H1 (cell line): ENCODE measurements around the gene CEMIP2. TPM values are rescaled to one million over a fixed set of nuclear protein-coding genes. Genes with fewer than 3 reads are reported as not detected.

ENCODE experiments used
- CTCF ChIA-PET: fragments of 300-600 bp; sonication (Branson Sonifier 250); formaldehyde crosslinking; loops from one replicate; lab custom pipeline; 2021; ENCODE audit not compliant: partially characterized antibody; lab: Charles Lee
- POLR2A ChIA-PET: fragments of 300-600 bp; sonication (Branson Sonifier 250); formaldehyde crosslinking; loops from one replicate; lab custom pipeline; 2021; ENCODE audit warnings: inconsistent platforms; ENCODE audit not compliant: partially characterized antibody; lab: Charles Lee
- DNase-seq, 2 experiments: peaks; one replicate each; pipeline versions ENCODE4 v3.0.0 to v3.0.0-alpha.2; 2010 to 2022; ENCODE audit warnings: low spot score in 2 of 2, low read depth in 1 of 2, mixed read lengths in 1 of 2
- FAIRE-seq: peaks from 2 replicates; lab custom pipeline; 2011; peaks lifted over from hg19 to GRCh38; lab: Jason Lieb, UNC
- H2AFZ ChIP-seq: 2 replicates; pipeline ENCODE4 v1.8.1; 2012; ENCODE audit warnings: low read length, inconsistent platforms
- H2AK5ac ChIP-seq: 2 replicates; pipeline ENCODE4 v1.6.1; 2013; ENCODE audit warnings: low read depth, low read length
- H2BK120ac ChIP-seq: replicated peaks from 2 replicates; pipeline ENCODE3; 2013; ENCODE audit warnings: low read depth, low read length, inconsistent platforms
- H2BK12ac ChIP-seq: 2 replicates; pipeline ENCODE4 v1.6.1; 2013; ENCODE audit warnings: low read depth, low read length
- H2BK15ac ChIP-seq: 2 replicates; pipeline ENCODE4 v1.6.1; 2013; ENCODE audit warnings: low read length
- H2BK20ac ChIP-seq: 2 replicates; pipeline ENCODE4 v1.6.1; 2013; ENCODE audit warnings: low read length
- H2BK5ac ChIP-seq: 2 replicates; pipeline ENCODE4 v1.6.1; 2013; ENCODE audit warnings: low read depth, low read length
- H3K14ac ChIP-seq: 2 replicates; pipeline ENCODE4 v1.6.1; 2013; ENCODE audit warnings: inconsistent platforms; ENCODE audit not compliant: insufficient read length
- H3K18ac ChIP-seq: 2 replicates; pipeline ENCODE4 v1.6.1; 2013; ENCODE audit warnings: low read length; ENCODE audit errors: extremely low read depth
- H3K23ac ChIP-seq: 2 replicates; pipeline ENCODE4 v1.6.1; 2013; ENCODE audit warnings: inconsistent platforms; ENCODE audit not compliant: insufficient read length
- H3K23me2 ChIP-seq: 2 replicates; pipeline ENCODE4 v1.6.1; 2013; ENCODE audit warnings: low read depth, low read length
- H3K27ac ChIP-seq: 2 replicates; pipeline ENCODE4 v1.6.1; 2011; ENCODE audit warnings: low read depth, low read length, inconsistent platforms
- H3K27me3 ChIP-seq, 4 experiments: replicated peaks in 1 of 4; 1 replicate in 1 of 4; 2 replicates in 3 of 4; pipeline versions ENCODE4 v1.6.1 to v1.8.1; 2011 to 2013; ENCODE audit warnings: low read length in 3 of 4, mild to moderate bottlenecking in 3 of 4, inconsistent platforms in 2 of 4, mixed read lengths in 2 of 4, moderate library complexity in 1 of 4; ENCODE audit not compliant: control insufficient read depth in 3 of 4, insufficient read depth in 3 of 4; ENCODE audit errors: extremely low read depth in 1 of 4
- H3K36me3 ChIP-seq, 4 experiments: 2 replicates each; pipeline versions ENCODE4 v1.6.1 to v1.8.1; 2011 to 2013; ENCODE audit warnings: mild to moderate bottlenecking in 4 of 4, low read length in 3 of 4, moderate library complexity in 2 of 4, control low read depth in 1 of 4, inconsistent platforms in 1 of 4; ENCODE audit not compliant: insufficient read depth in 4 of 4, control insufficient read depth in 2 of 4
- H3K4ac ChIP-seq: replicated peaks from 2 replicates; pipeline ENCODE3; 2013; ENCODE audit warnings: low read length, low read depth, mixed read lengths, inconsistent platforms; ENCODE audit not compliant: insufficient read length
- H3K4me1 ChIP-seq, 4 experiments: replicated peaks in 1 of 4; 1 replicate in 1 of 4; 2 replicates in 3 of 4; pipeline versions ENCODE4 v1.6.1 to v1.8.1; 2011 to 2013; ENCODE audit warnings: low read length in 3 of 4, inconsistent platforms in 2 of 4, mixed read lengths in 1 of 4; ENCODE audit not compliant: insufficient read depth in 4 of 4, control insufficient read depth in 3 of 4
- H3K4me2 ChIP-seq, 2 experiments: 2 replicates each; pipeline versions ENCODE4 v1.6.1 to v1.8.1; 2011 to 2013; ENCODE audit warnings: low read depth in 2 of 2, low read length in 2 of 2, control low read depth in 1 of 2, inconsistent platforms in 1 of 2, mild to moderate bottlenecking in 1 of 2; ENCODE audit not compliant: insufficient read depth in 1 of 2
- H3K4me3 ChIP-seq, 4 experiments: fragments of 200-600, 300-600 bp in 1 of 4; sonication (generic), shearing (Covaris generic), sonication (Bioruptor Twin) in 1 of 4; 2 replicates each; pipeline versions ENCODE4 v1.5.1 to v1.8.1; 2011 to 2016; ENCODE audit warnings: low read length in 4 of 4, low read depth in 3 of 4, control low read depth in 2 of 4, inconsistent platforms in 2 of 4, mild to moderate bottlenecking in 2 of 4, mixed read lengths in 1 of 4, moderate library complexity in 1 of 4; ENCODE audit not compliant: insufficient read depth in 2 of 4; ENCODE audit errors: extremely low read depth in 1 of 4
- H3K56ac ChIP-seq: replicated peaks from 2 replicates; pipeline ENCODE3; 2013; ENCODE audit warnings: low read depth, mild to moderate bottlenecking, mixed read lengths, low read length, inconsistent platforms; ENCODE audit not compliant: insufficient read length
- H3K79me1 ChIP-seq: 2 replicates; pipeline ENCODE4 v1.6.1; 2013; ENCODE audit warnings: low read depth, low read length, control low read depth
- H3K79me2 ChIP-seq, 2 experiments: 2 replicates each; pipeline versions ENCODE4 v1.6.1 to v1.8.1; 2012 to 2013; ENCODE audit warnings: low read length in 2 of 2, mild to moderate bottlenecking in 2 of 2, inconsistent platforms in 1 of 2; ENCODE audit not compliant: insufficient read depth in 2 of 2, control insufficient read depth in 1 of 2
- H3K9ac ChIP-seq, 4 experiments: replicated peaks in 1 of 4; 1 replicate in 1 of 4; 2 replicates in 3 of 4; pipeline versions ENCODE4 v1.6.1 to v1.8.1; 2011 to 2013; ENCODE audit warnings: low read depth in 3 of 4, low read length in 3 of 4, control low read depth in 2 of 4, mild to moderate bottlenecking in 2 of 4, moderate library complexity in 2 of 4, inconsistent platforms in 1 of 4; ENCODE audit errors: extremely low read depth in 1 of 4
- H3K9me3 ChIP-seq, 2 experiments: 2 replicates each; pipeline versions ENCODE4 v1.6.1 to v1.8.1; 2012 to 2013; ENCODE audit warnings: mild to moderate bottlenecking in 2 of 2, moderate library complexity in 2 of 2, control low read depth in 1 of 2, inconsistent platforms in 1 of 2, low read depth in 1 of 2, low read length in 1 of 2, mixed read lengths in 1 of 2; ENCODE audit not compliant: insufficient read depth in 2 of 2
- H4K20me1 ChIP-seq, 2 experiments: replicated peaks in 1 of 2; 2 replicates each; pipeline versions ENCODE3 to v1.8.1; 2011 to 2013; ENCODE audit warnings: inconsistent platforms in 2 of 2, low read length in 2 of 2, mild to moderate bottlenecking in 1 of 2; ENCODE audit not compliant: insufficient read depth in 2 of 2, control insufficient read depth in 1 of 2
- H4K5ac ChIP-seq: 2 replicates; pipeline ENCODE4 v1.6.1; 2013; ENCODE audit warnings: low read length, low read depth, mixed read lengths, inconsistent platforms; ENCODE audit not compliant: insufficient read length
- H4K8ac ChIP-seq: 2 replicates; pipeline ENCODE4 v1.8.0; 2013; ENCODE audit warnings: mild to moderate bottlenecking, moderate library complexity, low read length, inconsistent platforms; ENCODE audit not compliant: insufficient read depth; ENCODE audit errors: extremely low read depth
- H4K91ac ChIP-seq: replicated peaks from 2 replicates; pipeline ENCODE3; 2013; ENCODE audit warnings: low read length, mixed read lengths, inconsistent platforms; ENCODE audit not compliant: insufficient read length
- ASH2L ChIP-seq: fragments of 200-600, 300-600 bp; sonication (generic); IDR thresholded peaks from one replicate; pipeline ENCODE4 v1.7.1; 2017; ENCODE audit warnings: low read length
- BCL11A ChIP-seq, 2 experiments: IDR thresholded peaks; one replicate each; pipeline ENCODE4 v1.6.1; 2011; ENCODE audit warnings: low read depth in 2 of 2, low read length in 2 of 2, mild to moderate bottlenecking in 2 of 2
- CBX8 ChIP-seq: fragments of 300-800, 300-1000 bp; sonication (generic); IDR thresholded peaks from 2 replicates; pipeline ENCODE4 v1.7.1; 2016; ENCODE audit warnings: low read depth, low read length, borderline replicate concordance
- EGR1 ChIP-seq: IDR thresholded peaks from 2 replicates; pipeline ENCODE4 v1.6.1; 2011; ENCODE audit warnings: low read depth, low read length, borderline replicate concordance
- EP300 ChIP-seq, 2 experiments: IDR thresholded peaks; 1 replicate in 1 of 2; 2 replicates in 1 of 2; pipeline ENCODE4 v1.6.1; 2011 to 2012; ENCODE audit warnings: low read depth in 2 of 2, low read length in 2 of 2, mild to moderate bottlenecking in 2 of 2, borderline replicate concordance in 1 of 2, inconsistent platforms in 1 of 2, moderate library complexity in 1 of 2
- FOSL1 ChIP-seq: IDR thresholded peaks from 2 replicates; pipeline ENCODE4 v1.6.1; 2011; ENCODE audit warnings: mild to moderate bottlenecking, low read depth, low read length, moderate library complexity; ENCODE audit not compliant: insufficient read depth
- GTF2F1 ChIP-seq: IDR thresholded peaks from 2 replicates; pipeline ENCODE4 v1.6.1; 2012; ENCODE audit warnings: low read depth, low read length, improper control_type of control experiment, borderline replicate concordance
- HDAC6 ChIP-seq: IDR thresholded peaks from one replicate; pipeline ENCODE4 v1.7.1; 2012; ENCODE audit warnings: low read depth, mild to moderate bottlenecking, inconsistent platforms, low read length, moderate library complexity
- JUND ChIP-seq: IDR thresholded peaks from 2 replicates; pipeline ENCODE4 v1.6.1; 2011; ENCODE audit warnings: mild to moderate bottlenecking, improper control_type of control experiment, low read length
- MAFK ChIP-seq: IDR thresholded peaks from 2 replicates; pipeline ENCODE4 v1.6.1; 2012; ENCODE audit warnings: low read depth, mild to moderate bottlenecking, improper control_type of control experiment, low read length
- POLR2A ChIP-seq, 2 experiments: IDR thresholded peaks; 1 replicate in 1 of 2; 2 replicates in 1 of 2; pipeline ENCODE4 v1.6.1; 2011; ENCODE audit warnings: low read depth in 2 of 2, low read length in 2 of 2, mild to moderate bottlenecking in 2 of 2; ENCODE audit errors: control extremely low read depth in 1 of 2
- RXRA ChIP-seq: IDR thresholded peaks from 2 replicates; pipeline ENCODE4 v1.6.1; 2011; ENCODE audit warnings: low read depth, mild to moderate bottlenecking, low read length, moderate library complexity; ENCODE audit not compliant: insufficient read depth
- SP1 ChIP-seq: IDR thresholded peaks from 2 replicates; pipeline ENCODE4 v1.6.1; 2011; ENCODE audit warnings: low read depth, low read length
- SRF ChIP-seq: IDR thresholded peaks from 2 replicates; pipeline ENCODE4 v1.6.1; 2011; ENCODE audit warnings: mild to moderate bottlenecking, low read depth, low read length, moderate library complexity
- TCF12 ChIP-seq: IDR thresholded peaks from 2 replicates; pipeline ENCODE4 v1.6.1; 2011; ENCODE audit warnings: low read depth, mild to moderate bottlenecking, low read length
- YY1 ChIP-seq: IDR thresholded peaks from 2 replicates; pipeline ENCODE4 v1.6.1; 2011; ENCODE audit warnings: low read depth, mild to moderate bottlenecking, low read length
- WGBS, 2 experiments: shearing (Covaris generic) in 1 of 2; methylation state at CpG; one replicate each; pipeline versions ENCODE4 v1.1.6 to v1.1.7; 2013 to 2015; ENCODE audit warnings: low lambda C conversion rate in 2 of 2, mixed read lengths in 2 of 2, inconsistent platforms in 1 of 2, low coverage in 1 of 2, missing lambda C conversion rate in 1 of 2; ENCODE audit not compliant: insufficient replicate concordance in 2 of 2, insufficient coverage in 1 of 2, insufficient read length in 1 of 2; ENCODE audit errors: extremely low coverage in 1 of 2, missing lambda C conversion rate in 1 of 2; 5-methylcytosine and 5-hydroxymethylcytosine counted together
- polyA plus RNA-seq, 7 experiments: library from polyadenylated mRNA; depleted of rRNA in 3 of 7; stranded (reverse) in 5 of 7; unstranded in 2 of 7; fragments of >200 nt in 5 of 7; fragments of 200-250 nt in 2 of 7; gene quantifications; 1 replicate in 5 of 7; 2 replicates in 1 of 7; 4 replicates in 1 of 7; pipeline versions ENCODE4 v1.2.1 to v1.2.3, GENCODE V29; 2011 to 2013; ENCODE audit warnings: missing spikeins in 2 of 7, mixed read lengths in 2 of 7
- total RNA-seq: library from RNA; stranded (reverse); fragmentation: NEBNext Ultra II Directional; extraction: Animal tissue kit (Norgen Biotek cat#: 25700); gene quantifications from 2 replicates; pipeline ENCODE4 v1.2.1, GENCODE V29; 2021

The CEMIP2 gene
- total and polyA plus RNA-seq, 2 of the 8 experiments (the other 6 are each of a cell fraction or from before 2014, with no cell fraction given), result 25.2 to 52.1 TPM

- Histone ChIP-seq H2BK120ac (no peak overlapping the region), H3K36me3 (peaks cover 12 to 59% (median 21%) of the 10 kb centered on the region in 4 experiments; a peak in 7 of 8 replicates), H3K79me2 (peaks cover 0 to 3% of the 10 kb centered on the region in 2 experiments; a peak in 1 of 4 replicates), H3K23ac (no peak overlapping the region), H2BK5ac (no peak overlapping the region), H2BK12ac (no peak overlapping the region), H3K18ac (no peak overlapping the region), H4K91ac (no peak overlapping the region), H4K20me1 (peaks cover 0 to 2% of the 10 kb centered on the region in 2 experiments), H4K5ac (no peak overlapping the region), H3K9ac (no peak overlapping the region), H3K4me1 (no peaks in the 10 kb centered on the region), H3K14ac (no peak overlapping the region), H3K56ac (no peak overlapping the region), H3K27ac (no peak overlapping the region), H3K79me1 (no peaks in the 10 kb centered on the region), H2BK20ac (no peak overlapping the region), H3K9me3 (no peaks in the 10 kb centered on the region), H3K27me3 (no peaks in the 10 kb centered on the region), H3K4ac (no peak overlapping the region), H2AFZ (no peak overlapping the region), H4K8ac (no peak overlapping the region), H3K4me3 (no peak overlapping the region), H3K4me2 (no peak overlapping the region), H2BK15ac (no peak overlapping the region), H2AK5ac (no peak overlapping the region), H3K23me2 (no peaks in the 10 kb centered on the region)
- CTCF ChIA-PET, result interaction anchor here (1.1 to 1.7 kb wide), 6 partner anchors 50 to 230 kb away, joined by 3 to 8 read pairs (median 4); no protein-coding TSS in a partner anchor
- 96% methylated on average over 3 of the region's 5 CpGs; no CpG with 5 or more reads in 1 of the 2 experiments for WGBS, 2 experiments
- no peak for FAIRE-seq
- TF ChIP-seq SRF (no peak), YY1 (no peak), FOSL1 (no peak), JUND (no peak), BCL11A (IDR thresholded peaks at IDR 0.05; ENCODE audit: low read depth in 2 of 2, low read length in 2 of 2) (no peak), MAFK (no peak), RXRA (no peak), POLR2A (IDR thresholded peaks at IDR 0.05; ENCODE audit: control extremely low read depth in 1 of 2, low read depth in 2 of 2, low read length in 2 of 2) (no peak), TCF12 (no peak), GTF2F1 (no peak), EP300 (IDR thresholded peaks at IDR 0.05; ENCODE audit: borderline replicate concordance in 1 of 2, low read depth in 2 of 2, low read length in 2 of 2) (no peak), EGR1 (no peak), CBX8 (no peak), HDAC6 (no peak), SP1 (no peak), ASH2L (no peak)
- POLR2A ChIA-PET, result interaction anchor here (1.7 to 2.4 kb wide), 2 partner anchors 24 to 48 kb away, joined by 3 to 8 read pairs; no protein-coding TSS in a partner anchor
- DNase-seq, result no peak
Observed at GRCh38 chr9:71719562-71719961, 48.8 kb downstream of the CEMIP2 start.
